ENCODE results near the gene GUK1. TPM values are rescaled to one million over a fixed set of nuclear protein-coding genes. Genes with fewer than 3 reads are reported as not detected.
"Not testable (repeated sequence)": the region's sequence is repeated elsewhere in the genome, so short reads cannot be mapped to it uniquely, and the experiment has no call there.

The GUK1 gene
- total RNA-seq, 2 donors from 2014 or later: 252 to 422 TPM

GRCh38 chr1:228185641-228185965 is 45.5 kb downstream of the GUK1 start:
- no peak overlapping the region for H3K4me3 ChIP-seq
- no peaks in the 10 kb centered on the region for H3K9me3 ChIP-seq
- DNase-seq (ENCODE audit: low spot score) (no peak), ATAC-seq (ENCODE audit: insufficient number of reproducible peaks, low FRiP score, low read depth) (no peak)
- TF ChIP-seq, protein P1, sequence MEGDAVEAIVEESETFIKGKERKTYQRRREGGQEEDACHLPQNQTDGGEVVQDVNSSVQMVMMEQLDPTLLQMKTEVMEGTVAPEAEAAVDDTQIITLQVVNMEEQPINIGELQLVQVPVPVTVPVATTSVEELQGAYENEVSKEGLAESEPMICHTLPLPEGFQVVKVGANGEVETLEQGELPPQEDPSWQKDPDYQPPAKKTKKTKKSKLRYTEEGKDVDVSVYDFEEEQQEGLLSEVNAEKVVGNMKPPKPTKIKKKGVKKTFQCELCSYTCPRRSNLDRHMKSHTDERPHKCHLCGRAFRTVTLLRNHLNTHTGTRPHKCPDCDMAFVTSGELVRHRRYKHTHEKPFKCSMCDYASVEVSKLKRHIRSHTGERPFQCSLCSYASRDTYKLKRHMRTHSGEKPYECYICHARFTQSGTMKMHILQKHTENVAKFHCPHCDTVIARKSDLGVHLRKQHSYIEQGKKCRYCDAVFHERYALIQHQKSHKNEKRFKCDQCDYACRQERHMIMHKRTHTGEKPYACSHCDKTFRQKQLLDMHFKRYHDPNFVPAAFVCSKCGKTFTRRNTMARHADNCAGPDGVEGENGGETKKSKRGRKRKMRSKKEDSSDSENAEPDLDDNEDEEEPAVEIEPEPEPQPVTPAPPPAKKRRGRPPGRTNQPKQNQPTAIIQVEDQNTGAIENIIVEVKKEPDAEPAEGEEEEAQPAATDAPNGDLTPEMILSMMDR (IDR thresholded peaks at IDR 0.05): no peak
- H3K4me1 ChIP-seq (ENCODE audit: control insufficient read depth in 1 of 2, low read depth in 2 of 2): no peaks in the 10 kb centered on the region
- no peak overlapping the region for H3K27ac ChIP-seq
- no peaks in the 10 kb centered on the region for H3K36me3 ChIP-seq
- H3K27me3 ChIP-seq (replicated peaks; ENCODE audit: insufficient read depth): no peaks in the 10 kb centered on the region

DNA sequence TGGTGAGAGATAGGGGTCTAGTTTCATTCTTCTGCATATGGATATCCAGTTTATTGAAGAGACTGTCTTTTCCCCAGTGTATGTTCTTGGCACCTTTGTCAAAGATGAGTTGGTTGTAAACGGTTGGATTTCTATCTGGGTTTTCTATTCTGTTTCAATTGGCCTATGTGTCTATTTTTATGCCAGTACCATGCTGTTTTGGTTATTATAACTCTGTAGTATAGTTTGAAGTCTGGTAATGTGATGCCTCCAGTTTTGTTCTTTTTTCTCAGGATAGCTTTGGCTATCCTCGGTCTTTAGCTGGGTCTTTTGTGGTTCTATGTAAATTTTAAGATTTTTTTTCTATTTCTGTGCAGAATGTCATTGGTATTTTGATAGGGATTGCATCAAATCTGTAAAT is 48.2 kb downstream of the GUK1 start:
- not testable (repeated sequence) for ATAC-seq (ENCODE audit: insufficient number of reproducible peaks, low FRiP score, low read depth); H3K36me3 ChIP-seq; H3K4me1 ChIP-seq (ENCODE audit: control insufficient read depth in 1 of 2, low read depth in 2 of 2); DNase-seq (ENCODE audit: low spot score); H3K9me3 ChIP-seq; H3K27me3 ChIP-seq (replicated peaks; ENCODE audit: insufficient read depth); H3K4me3 ChIP-seq; H3K27ac ChIP-seq

DNA sequence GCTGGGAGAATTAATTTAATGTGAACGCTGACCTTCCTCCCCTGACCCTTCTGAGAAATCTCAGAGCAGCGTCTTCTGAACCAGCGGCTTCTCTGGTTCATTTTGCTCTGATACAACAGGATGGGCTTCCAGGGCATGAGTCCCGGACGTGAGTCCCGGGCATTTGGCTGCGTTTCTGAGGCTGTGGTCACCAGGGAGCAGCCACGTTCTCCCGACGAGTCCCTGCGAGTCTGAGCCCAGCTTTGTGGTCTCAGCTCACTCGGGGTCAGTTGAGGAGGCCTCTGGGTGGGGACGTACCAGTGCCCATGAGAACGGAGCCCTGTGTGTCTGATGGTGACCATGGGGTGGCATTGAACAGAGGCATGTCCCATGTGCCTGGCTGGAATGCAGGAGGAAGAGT is 50.1 kb downstream of the GUK1 start:
- TF ChIP-seq, protein P1 (IDR thresholded peaks at IDR 0.05): no peak
- ATAC-seq (ENCODE audit: insufficient number of reproducible peaks, low FRiP score, low read depth): no peak

DNA sequence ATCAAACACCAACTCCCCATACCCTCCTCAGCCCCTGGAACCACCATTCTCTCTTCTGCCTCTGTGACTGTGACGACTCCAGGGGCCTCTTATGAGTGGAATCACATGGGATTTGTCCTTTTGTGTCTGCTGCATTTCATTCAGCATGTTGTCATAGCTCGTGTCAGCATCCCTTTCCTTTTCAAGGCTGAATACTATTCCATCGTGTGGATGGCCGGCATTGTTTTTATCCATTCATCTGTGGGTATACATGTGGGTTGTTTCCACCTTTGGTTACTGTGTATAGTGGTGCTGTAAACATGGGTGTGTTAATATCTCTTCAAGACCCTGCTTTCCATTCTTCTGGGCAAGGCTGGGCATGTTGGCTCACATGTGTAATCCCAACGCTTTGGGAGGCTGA is 50.7 kb downstream of the GUK1 start:
- DNase-seq (ENCODE audit: low spot score): no peak

More for the DNA sequence above, 50.1 kb downstream of the GUK1 start:
- H3K9me3 ChIP-seq: no peaks in the 10 kb centered on the region
- H3K27me3 ChIP-seq (replicated peaks; ENCODE audit: insufficient read depth): no peaks in the 10 kb centered on the region
- no peak overlapping the region for H3K27ac ChIP-seq
- no peak for DNase-seq (ENCODE audit: low spot score)
- H3K4me3 ChIP-seq: no peak overlapping the region
- H3K4me1 ChIP-seq (ENCODE audit: control insufficient read depth in 1 of 2, low read depth in 2 of 2): no peaks in the 10 kb centered on the region
- no peaks in the 10 kb centered on the region for H3K36me3 ChIP-seq

DNA sequence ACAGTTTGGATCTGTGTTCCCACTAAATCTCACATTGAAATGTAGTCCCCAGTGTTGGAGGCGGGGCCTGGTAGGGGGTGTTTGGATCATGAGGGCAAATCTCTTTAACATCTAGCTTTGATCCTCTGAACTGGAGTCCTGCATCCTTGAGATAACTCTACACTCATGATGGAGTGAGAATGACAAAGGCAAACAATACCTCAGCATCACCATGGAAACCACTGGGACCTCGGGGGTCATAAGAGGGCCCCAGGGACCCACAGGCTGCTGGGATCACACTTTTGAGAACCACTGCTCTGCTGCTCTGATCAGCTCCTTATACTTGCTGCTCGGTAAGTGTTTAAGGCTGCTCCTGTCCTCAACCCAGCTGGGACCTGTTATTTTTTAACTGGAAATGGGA is 54.4 kb downstream of the GUK1 start:
- no peak for ATAC-seq (ENCODE audit: insufficient number of reproducible peaks, low FRiP score, low read depth)
- peaks cover 5% of the 10 kb centered on the region for H3K9me3 ChIP-seq
- H3K4me3 ChIP-seq: no peak overlapping the region
- TF ChIP-seq, protein P1 (IDR thresholded peaks at IDR 0.05): no peak
- no peaks in the 10 kb centered on the region for H3K36me3 ChIP-seq
- H3K27me3 ChIP-seq (replicated peaks; ENCODE audit: insufficient read depth): no peaks in the 10 kb centered on the region
- no peaks in the 10 kb centered on the region for H3K4me1 ChIP-seq (ENCODE audit: control insufficient read depth in 1 of 2, low read depth in 2 of 2)
- DNase-seq (ENCODE audit: low spot score): no peak
- H3K27ac ChIP-seq: no peak overlapping the region

More for the DNA sequence above, 50.7 kb downstream of the GUK1 start:
- Histone ChIP-seq H3K4me3 (no peak overlapping the region), H3K9me3 (no peaks in the 10 kb centered on the region), H3K36me3 (no peaks in the 10 kb centered on the region), H3K27me3 (replicated peaks; ENCODE audit: insufficient read depth) (no peaks in the 10 kb centered on the region), H3K4me1 (ENCODE audit: control insufficient read depth in 1 of 2, low read depth in 2 of 2) (no peaks in the 10 kb centered on the region), H3K27ac (no peak overlapping the region)
- ATAC-seq (ENCODE audit: insufficient number of reproducible peaks, low FRiP score, low read depth): no peak
- TF ChIP-seq, protein P1 (IDR thresholded peaks at IDR 0.05): no peak

All from thoracic aorta (tissue), 2 donors.